Right renal pelvis (tissue), 4 donors: Measurements from ENCODE around the gene CNKSR3. TPM values are rescaled to one million over a fixed set of nuclear protein-coding genes. Genes with fewer than 3 reads are reported as not detected.

Experiments used
- DNase-seq, 4 donors: peaks; one replicate each; pipeline ENCODE4 v3.0.0-alpha.2; 2013; ENCODE audit warnings: low read depth in 4 of 4, low spot score in 3 of 4, missing footprints in 1 of 4
- polyA plus RNA-seq, 4 donors: library from polyadenylated mRNA; unstranded; fragments of 120-200 nt; gene quantifications; one replicate each; pipeline ENCODE4 v1.2.1, GENCODE V29; 2013; ENCODE audit not compliant: insufficient read length in 4 of 4

The CNKSR3 gene
- polyA plus RNA-seq, 4 donors: 56.9 to 64.0 (median 64.0) TPM

- no peak for DNase-seq
Observed at GRCh38 chr6:154481521-154482013, 28.9 kb downstream of the CNKSR3 start.

GRCh38 chr6:154479771-154480639 lies 30.5 kb downstream of the CNKSR3 start:
- DNase-seq: peak in 1 of 4 donors; percentile 65

DNA sequence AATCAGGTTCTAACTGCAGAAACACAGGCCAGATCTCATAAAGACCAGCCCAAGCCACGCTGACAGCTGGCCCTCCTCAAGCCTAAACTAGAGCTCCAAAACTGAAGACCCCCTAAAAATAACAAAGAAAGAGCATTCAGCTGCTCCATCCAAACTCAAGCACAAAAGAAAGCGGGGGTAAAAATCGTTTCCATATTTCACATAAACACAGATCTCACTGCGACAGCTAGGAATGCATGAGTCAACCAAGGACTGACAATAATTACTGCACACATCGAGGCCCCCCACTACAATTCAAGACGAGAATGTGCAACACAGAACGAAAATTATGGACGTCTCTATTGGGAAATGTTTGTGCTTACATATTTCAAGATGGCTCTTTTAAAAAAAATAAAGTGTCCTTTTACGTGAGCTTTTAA lies 31.1 kb downstream of the CNKSR3 start:
- peak in 1 of 4 donors; percentile 52 for DNase-seq

GRCh38 chr6:154478701-154479060 lies 31.8 kb downstream of the CNKSR3 start:
- no peak for DNase-seq

DNA sequence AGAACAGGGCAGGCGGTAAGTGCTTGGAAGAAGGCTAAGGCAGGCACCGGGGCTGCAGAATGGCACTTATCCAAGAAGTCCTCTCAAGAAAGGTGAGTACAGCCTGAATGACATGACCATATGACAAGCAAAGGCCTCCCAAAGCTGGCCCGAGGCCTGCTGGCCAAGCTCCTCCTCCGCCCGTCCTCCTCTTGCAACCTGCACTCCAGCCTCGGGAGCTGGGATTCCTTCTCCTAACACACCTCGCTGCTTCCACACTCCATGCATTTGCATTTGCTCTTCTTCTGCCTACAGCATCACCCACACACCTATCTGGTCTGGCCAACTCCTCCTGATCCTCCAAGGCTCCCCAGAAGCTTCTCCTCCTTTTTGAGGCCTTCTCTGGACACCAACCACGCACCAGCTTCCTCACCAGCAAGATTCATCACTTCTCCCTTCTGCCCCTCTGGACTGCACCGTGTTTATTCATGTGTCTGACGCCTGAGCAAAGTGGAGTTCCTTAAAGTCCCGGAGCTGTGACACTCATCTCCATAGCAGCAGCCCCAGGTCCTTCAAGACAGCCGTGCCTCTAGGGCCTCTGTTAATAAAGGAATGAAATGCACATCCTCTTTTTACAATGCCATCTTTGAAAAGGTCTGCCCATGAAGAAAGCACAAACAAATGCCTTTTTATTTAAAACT lies 32.3 kb downstream of the CNKSR3 start:
- no peak for DNase-seq

- DNase-seq: no peak
Observed at GRCh38 chr6:154476494-154476893, 34.0 kb downstream of the CNKSR3 start.

- no peak for DNase-seq
Observed at GRCh38 chr6:154474648-154475428, 35.6 kb downstream of the CNKSR3 start.

- no peak for DNase-seq
Observed at GRCh38 chr6:154473324-154473723, 37.2 kb downstream of the CNKSR3 start.

DNA sequence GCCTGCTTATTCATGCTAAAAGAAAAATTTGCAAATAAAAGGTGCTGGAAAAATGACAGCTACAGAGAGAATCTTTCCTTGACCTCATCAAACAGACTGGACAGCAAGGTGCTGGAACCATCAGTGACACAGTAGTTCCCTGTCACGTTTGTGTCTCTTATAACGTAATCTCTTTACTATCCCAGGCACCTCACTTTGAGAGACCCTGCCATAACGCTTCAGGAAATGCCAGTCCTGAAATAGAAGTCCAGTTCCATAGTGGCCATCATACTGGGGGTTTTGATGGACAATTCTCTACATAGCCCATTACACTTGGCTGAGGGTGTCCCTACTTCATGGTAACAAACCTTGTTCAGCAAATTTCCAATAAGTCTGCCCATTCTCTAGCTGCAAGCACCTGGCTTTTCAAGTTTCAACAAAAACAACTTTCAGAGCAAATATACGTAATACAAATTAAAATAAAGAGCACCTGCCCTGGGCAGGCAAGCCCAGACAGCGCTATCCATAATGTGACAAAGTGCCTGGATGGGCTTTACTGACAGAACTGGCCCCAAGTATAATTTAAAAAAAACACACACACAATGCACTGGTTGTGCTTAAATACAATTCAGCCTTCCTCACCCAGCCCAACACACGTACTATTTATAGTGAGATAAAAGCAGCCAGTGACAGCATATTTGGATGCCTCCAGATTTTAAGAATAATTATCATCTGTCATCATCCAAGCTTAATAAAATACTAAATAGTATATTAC lies 38.7 kb downstream of the CNKSR3 start:
- DNase-seq: no peak

- DNase-seq: no peak
Observed at GRCh38 chr6:154469306-154469935, 41.1 kb downstream of the CNKSR3 start.

GRCh38 chr6:154468760-154469159 lies 41.7 kb downstream of the CNKSR3 start:
- DNase-seq: no peak

GRCh38 chr6:154466971-154467679 lies 43.4 kb downstream of the CNKSR3 start:
- DNase-seq: no peak

GRCh38 chr6:154466139-154466538 lies 44.3 kb downstream of the CNKSR3 start:
- DNase-seq: no peak

GRCh38 chr6:154463573-154464419 lies 46.7 kb downstream of the CNKSR3 start:
- no peak for DNase-seq

DNA sequence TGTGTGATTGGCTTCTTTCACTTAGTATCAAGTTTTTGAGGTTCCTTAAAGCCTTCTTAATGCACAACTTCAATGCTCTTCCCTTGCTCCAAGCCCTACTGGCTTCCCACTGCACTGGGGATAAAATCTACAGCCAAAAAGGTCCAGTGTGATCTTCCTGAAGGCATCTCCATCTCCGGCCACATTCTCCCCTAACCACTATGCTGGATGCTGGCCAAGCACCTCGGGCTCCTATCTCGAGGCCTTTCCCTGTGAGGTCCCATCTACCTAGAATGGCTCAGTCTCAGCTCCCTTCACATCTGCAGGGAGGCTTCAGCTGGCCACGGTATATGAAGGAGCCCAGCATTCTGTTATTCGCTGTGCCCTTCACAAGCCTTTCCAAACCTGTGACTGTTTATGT lies 48.1 kb downstream of the CNKSR3 start:
- DNase-seq: no peak

DNA sequence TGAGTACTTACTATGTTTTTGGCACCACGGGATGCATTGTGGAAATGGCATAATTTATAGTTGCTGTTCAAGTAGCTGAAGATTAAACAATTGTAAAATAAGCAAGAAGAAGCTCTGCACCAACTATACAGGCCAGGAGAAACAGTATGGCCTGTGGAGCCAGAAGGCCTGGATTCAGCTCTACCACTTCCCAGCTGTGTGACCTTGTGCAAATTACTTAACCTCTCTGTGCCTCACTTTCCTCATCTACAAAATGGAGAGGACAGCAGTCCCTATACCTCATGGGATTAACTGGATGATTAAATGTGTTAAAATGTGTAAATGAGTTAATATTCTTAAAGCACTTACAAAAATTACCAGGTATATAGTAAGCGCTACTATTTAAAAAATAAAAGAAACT lies 49.1 kb downstream of the CNKSR3 start:
- DNase-seq: no peak

DNA sequence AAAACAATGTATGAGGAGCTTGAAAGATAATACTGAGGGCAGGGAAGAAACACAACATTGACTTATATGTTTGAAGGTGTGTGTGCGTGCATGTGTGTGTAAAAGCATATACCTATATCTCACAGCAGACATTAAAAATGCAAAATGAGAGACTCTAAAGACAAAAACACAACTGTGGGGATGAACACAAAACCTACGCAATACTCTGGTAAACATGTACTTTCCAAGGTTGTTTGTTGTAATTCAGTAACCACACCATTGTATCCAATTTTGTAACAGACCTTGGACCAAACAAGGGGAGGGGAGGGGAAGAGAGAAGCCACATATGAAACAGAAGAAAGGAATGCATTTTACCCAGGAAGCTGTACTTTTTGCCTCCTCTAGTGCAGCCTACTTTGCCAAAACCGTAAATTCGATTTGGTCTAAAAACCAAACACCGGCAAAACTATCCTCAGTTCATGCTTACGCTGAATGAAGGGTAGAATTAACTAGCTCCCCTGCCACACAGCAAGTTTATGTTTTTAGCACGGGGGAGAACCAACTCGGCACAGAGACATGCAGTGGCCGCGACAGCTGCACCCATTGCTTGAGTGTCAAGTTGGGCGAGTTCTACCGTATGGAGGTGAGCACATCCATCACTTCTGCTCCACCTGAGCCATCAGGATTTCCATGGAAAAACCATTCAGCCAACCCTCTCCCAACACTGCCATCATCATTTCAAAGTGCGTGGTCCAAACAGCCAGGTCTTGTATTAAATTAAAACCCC lies 50.0 kb downstream of the CNKSR3 start:
- DNase-seq: no peak

GRCh38 chr6:154459513-154459912 lies 51.0 kb downstream of the CNKSR3 start:
- no peak for DNase-seq
